Activated naive CD4-positive, alpha-beta T cell treated with Interleukin-2 at 50 U/mL for 16 hours (primary cell): ENCODE results near the gene ALOX15B.
A peak's percentile ranks its signal among the peaks of the same experiment; 100 is the strongest.
"Not testable (repeated sequence)": the region's sequence is repeated elsewhere in the genome, so short reads cannot be mapped to it uniquely, and the experiment has no call there.

Source experiments
- DNase-seq: peaks from one replicate; pipeline ENCODE4 v3.0.0-alpha.2; 2020

ALOX15B gene

DNA sequence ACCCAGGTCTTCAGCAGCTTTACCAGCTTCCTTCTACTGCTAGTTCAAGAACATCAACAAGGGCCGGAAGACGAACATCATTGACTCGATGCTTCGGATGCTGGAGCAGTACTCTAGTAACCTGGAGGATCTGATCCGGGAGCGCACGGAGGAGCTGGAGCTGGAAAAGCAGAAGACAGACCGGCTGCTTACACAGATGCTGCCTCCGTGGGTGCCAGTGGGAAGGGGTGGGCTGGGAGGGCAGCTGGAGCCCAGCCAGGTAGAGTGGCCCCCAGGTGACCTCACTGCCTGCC, 24.4 kb upstream of the ALOX15B start:
- DNase-seq, result no peak

DNA sequence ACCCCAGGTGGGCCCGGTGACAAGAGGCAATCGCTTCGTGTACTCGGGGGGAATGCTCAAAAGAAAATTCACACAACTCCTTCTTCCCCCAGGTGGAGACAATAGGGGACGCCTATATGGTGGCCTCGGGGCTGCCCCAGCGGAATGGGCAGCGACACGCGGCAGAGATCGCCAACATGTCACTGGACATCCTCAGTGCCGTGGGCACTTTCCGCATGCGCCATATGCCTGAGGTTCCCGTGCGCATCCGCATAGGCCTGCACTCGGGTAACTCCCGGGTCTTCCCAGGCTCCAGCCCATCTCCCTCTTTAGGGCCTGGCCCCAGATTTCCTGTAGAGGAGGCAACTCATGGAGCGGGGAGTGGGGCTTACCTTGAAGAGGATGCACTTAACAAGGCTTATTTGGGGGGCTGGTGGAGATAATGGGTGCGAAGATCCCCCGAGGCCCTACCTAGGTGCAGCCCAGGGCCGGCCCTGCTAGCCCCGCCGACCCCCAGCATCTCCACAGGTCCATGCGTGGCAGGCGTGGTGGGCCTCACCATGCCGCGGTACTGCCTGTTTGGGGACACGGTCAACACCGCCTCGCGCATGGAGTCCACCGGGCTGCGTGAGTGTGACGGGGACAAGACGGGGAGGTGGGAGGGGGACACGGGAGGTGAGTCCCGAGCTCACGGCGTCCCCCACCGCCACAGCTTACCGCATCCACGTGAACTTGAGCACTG, 23.5 kb upstream of the ALOX15B start:
- DNase-seq, result no peak

- DNase-seq, result peak; percentile 15
Observed at GRCh38 chr17:8015957-8016631, 22.8 kb upstream of the ALOX15B start.

DNA sequence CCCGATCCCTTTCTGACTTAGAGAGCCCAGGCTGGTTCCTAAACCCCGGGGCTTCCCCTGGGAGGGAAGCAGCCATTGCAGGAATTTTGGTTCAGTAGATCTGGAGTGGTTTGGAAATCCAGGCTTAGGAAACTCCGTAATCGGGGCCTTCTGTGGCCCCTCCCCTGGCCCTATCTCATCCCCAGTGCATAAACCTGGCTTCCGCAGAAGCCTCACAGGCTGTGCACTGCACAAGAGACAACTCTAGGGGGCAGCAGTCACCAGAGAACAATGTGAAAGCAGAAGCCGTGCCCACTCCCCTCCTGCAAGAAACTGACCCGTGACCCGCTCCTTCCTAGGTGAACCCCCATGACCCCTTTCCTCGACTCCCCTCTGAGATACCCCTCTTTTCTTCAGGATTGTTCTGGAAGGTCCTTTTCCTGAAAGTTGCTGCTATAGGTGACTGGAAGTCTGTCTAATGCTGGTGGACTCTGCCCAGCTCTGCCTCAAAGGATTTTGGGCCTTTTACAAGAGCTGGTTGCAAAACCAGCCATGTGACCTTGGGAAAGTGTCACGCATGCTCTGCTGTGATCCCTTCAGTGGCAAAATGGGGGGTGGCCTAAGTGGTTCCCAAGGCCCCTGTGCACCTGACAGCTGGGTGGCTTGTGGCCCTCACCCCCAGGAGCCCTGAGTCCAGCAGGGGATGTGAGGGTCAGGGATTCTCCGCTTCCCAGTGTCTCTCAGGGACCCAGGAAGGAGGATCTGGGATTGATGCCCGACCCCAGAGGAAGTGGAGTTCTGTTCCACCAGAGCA, 22.0 kb upstream of the ALOX15B start:
- DNase-seq, result peak; percentile 48

GRCh38 chr17:8018436-8018835, 20.4 kb upstream of the ALOX15B start:
- DNase-seq, result no peak

DNA sequence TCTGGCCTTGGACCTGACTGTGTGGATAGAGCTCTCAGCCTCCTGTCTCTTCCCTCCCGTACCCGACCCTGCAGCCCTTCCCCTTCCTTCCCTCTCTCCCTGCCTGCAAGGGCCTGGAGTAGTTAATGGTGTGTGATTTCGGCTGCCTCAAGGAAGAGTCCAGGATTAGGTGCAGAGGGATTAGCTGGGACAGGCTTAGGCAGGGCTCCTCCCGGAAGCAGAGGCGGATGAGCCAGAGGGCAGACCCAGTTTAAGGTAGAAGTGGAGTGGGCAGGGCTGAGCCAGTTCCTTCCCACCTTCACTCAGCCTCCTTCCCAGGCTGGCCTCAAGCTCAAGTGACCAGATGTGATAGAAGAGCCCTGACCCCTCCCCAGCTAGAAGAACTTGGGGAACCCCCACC, 19.7 kb upstream of the ALOX15B start:
- DNase-seq, result no peak

DNA sequence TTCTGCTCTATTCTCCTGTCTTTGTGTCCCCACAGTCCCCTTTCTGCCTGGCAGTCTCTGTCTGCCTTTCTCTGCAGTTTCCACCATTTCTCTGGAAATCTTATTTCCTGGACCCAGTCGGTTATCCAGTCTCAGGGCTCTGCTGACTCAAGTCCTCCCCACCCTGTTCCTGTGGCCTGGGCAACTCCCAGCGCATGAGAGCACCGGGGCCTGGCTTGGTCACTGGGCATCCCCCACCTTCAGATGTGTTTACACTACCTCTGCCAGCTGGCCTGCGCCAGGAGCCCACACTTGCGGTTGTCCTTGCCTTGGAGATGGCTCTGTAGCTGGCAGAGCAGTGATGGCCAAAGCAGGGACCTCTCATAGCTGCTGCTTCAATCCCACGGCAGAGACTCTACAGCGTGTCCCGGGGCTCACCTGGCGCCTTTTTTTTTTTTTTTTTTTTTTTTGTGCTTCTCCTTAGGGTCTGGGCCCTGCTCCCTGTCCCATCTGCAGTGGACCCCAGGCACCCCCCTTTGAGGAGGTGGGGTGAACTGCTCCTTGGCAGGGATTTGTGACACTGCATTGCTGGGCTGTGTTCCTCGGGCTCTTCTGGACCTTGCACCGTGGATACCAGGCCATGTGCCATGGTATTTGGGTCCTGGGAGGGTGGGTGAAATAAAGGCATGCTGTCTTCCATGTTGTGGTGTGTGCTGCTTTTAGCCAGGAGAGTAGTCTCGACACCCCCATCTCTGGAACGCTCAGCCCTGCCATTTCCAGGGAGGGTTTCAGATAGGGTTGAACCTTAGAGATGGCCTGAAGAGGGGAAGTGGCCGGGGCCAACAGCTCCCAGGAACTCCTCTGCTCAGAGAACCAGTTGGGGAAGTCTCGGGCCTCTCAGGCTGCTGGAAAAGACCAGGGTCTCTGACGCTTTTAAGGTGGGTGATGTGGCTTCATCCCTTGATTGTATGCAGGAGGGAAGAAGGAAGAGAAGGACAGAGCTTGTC, 18.9 kb upstream of the ALOX15B start:
- DNase-seq, result no peak

DNA sequence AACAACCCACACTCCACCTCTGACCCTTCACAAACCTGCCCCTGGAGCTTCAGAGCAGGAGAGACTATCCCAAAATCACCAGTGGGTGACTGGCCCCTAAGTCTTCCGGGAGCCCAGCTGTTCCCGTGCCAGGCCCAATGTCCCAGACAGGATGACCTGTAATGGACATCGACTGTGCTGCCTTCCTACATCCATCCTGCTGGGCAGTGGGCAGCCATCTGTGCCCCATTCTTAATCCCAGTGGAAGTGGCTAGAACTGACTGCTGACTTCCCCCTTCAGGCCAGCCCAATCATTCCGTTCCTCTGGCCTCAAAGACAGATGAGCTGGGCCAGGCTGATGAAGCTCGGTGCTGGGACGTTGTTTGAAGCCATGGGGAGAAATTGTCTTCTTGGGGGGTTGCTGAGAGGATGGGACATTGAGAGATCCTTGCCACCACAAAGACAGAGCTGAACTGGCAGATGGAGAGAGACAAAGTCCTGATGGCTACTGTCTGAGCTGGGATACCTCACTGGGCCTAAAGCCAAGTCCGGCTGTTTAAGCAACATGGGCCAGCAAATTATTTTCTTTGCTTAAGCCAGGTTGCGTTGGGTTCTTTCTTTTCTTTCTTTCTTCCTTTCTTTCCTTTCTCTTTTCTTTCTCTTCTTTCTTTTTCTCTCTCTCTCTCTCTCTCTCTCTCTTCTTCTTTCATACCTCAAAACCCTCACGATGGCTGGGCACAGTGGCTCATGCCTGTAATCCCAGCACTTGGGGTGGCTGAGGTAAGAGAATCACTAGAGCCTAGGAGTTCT, 17.9 kb upstream of the ALOX15B start:
- no peak for DNase-seq

DNA sequence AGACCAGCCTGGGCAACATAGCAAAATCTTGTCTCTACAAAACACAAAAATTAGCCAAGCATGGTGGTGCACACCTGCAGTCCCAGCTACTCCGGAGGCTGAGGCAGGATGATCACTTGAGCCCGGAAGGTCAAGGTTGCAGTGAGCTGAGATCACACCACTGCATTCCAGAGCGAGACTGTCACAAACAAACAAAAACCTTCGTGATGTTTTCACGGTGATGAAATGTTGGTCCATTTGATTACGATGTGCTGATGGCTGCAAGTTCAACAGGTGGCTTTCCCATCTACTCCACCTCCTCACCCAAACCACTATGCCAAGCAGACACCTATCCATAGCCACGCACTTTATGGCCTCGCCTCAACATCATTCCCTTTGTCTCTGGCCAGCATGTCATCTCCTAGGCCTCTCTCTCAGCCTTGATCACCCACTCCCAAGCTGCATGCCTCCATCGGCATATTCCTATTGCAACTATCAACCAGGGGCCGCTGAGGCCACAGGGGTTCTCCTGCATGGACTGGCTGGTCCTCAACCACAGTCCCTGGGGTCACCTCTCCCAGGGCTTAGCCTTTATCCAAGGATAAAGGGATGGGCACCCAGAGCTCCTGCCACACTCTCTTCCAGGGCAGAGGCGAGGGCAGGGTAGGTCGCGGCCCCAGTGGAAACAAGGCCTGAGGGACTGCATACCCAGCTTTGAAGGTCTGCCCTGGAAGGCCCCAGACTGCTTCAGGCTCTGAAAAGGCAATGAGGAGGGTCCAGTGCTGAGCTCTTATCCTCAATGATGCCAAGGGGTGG, 17.1 kb upstream of the ALOX15B start:
- DNase-seq, result no peak

GRCh38 chr17:8022360-8023003, 16.4 kb upstream of the ALOX15B start:
- DNase-seq, result no peak

- not testable (repeated sequence) for DNase-seq
Observed at GRCh38 chr17:8024161-8024560, 14.7 kb upstream of the ALOX15B start.

DNA sequence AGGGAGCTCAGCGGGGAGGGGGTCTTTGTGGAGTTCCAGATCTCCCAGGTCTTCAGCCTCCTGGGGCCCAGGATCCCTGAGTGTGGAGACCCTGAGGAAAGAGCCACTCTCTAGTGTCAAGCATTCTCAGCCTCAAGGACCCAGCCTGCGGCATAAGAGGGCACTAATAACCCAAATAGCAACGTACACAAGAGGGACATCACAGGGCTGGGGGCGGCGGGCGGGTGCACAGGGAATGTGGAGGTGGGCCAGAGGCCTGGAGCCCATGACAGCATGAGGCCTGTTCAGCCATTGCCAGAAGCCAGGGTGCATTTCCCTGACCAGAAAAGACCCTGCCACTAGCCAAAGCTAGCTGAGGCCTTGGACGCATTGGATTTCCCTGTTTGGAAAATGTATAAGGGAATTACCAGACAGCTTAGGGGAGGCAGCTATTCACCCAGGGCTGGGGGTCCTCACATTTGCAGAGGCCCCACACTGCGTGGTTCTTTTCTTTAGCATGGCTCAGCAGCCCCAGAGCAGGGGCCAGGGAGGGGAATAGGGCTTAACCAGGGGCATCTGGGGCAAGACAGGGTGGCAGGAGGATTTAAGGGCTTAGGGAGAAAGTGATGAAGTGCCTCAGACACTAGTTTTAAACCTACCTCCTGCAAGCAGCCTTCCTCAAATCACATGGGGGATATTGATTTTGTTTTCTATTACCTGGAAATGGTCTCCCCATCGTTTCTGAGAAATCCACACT, 13.5 kb upstream of the ALOX15B start:
- no peak for DNase-seq

GRCh38 chr17:8029121-8029520, 9.7 kb upstream of the ALOX15B start:
- no peak for DNase-seq

DNA sequence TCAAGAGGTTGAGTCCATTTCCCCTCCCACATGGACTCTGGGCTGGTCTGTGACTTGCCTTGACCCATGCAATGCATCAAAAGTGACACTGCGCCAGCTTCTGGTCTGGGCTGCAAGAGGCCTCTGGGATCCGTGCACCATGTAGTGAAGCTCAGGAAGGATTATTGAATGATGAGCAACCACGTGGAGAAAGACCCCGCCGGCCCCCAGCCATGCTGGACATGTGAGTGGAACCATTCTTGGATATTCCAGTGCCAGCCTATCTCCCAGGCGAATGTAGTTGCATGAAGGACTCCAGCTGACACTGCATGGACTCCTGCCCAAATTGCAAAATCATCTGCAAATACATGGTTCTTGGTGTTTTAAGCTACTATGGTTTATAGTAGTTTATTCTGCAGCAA, 7.6 kb upstream of the ALOX15B start:
- DNase-seq, result no peak

DNA sequence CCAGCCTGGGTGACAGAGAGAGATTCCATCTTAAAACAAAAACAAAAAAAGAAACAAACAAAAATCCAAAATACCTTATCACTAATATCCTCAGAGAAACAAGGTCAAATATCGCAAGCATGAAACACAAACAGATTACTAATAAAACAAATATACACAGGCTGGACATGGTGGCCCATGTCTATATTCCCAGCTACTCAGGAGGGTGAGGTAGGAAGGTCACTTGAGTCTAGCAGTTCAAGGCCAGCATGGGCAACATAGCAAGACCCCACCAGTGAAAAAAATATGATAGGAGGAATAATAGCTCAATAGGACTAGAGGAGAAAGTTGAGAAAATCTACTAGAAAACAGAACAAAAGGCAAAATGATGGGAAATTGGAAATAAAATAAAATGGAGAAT, 6.9 kb upstream of the ALOX15B start:
- no peak for DNase-seq

DNA sequence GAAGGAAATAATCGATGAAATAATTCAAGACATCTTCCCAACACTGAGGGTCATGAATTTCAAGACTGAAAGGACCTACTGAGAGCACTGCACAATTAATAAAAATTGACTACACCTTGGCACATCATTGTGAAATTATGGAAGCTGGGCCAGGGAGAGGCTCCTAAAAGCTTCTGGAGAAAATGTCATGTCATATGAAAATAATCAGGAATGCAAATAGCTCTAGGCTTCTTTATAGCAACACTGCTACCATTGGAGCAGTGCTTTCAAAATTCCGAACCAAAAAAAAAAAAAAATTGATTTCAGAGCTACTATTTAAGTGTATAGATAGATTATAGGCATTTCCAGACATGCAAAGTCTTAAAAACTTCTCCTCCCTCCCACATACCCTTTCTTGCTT, 6.4 kb upstream of the ALOX15B start:
- no peak for DNase-seq

GRCh38 chr17:8039611-8040168, 831 bp downstream of the ALOX15B start:
- DNase-seq, result no peak

DNA sequence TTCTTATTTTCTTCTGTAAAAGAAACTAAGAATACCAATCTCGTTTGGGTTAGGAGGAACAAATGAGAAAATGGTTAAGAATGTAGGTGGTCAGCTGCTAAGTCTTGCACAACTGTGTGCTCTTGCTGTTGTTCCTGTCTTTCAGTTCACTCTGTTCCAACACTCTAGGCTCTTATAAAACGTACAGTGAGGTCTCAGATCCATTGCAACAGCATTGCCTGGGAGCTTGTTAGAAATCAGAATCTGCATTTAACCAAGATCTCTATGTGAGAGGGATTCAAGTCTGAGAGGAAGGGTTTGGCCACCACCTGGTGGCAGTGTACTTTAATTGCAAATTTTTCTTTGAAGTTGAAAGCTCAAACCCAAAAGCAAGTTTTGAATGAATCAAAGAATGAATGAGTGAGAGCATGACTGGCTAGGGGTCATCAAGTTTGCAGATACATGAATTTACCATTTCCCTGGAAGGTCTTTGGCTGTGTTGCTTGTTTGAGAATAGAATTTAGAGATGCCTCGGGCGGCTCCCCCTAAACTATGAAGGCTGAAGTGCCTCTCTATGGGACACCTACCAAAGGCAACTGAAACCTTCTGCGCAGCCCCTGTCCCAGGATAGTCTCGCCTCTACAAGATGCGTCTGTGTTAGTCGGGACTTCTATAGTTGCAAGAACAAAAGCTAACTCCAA, 2.5 kb downstream of the ALOX15B start:
- DNase-seq, result peak; percentile 20

DNA sequence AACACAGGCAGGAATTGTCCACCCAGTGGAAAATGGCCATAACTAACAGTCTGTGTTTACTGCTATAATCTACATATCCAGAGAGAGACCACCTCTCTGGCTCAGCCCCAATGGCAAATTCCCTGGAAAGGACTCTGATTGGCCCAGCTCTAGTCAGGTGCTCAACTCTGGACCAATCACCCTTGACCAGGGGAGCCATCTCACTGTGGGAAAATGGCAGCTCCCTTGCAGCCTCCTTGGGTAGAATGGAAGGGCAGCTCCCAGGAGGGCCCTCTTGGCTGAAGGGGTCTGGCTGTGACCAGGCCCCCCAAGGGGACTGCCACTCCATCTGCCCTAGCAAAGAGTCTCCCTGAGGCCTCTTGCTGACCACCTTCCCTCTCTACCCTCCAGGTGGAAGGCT, 3.1 kb downstream of the ALOX15B start:
- DNase-seq, result no peak
